Fibroblast of skin of back (primary cell): ENCODE results near the gene KCNK7.
"Not testable (repeated sequence)": the region's sequence is repeated elsewhere in the genome, so short reads cannot be mapped to it uniquely, and the experiment has no call there.

Experiments used
- DNase-seq: peaks from one replicate; pipeline ENCODE4 v3.0.0-alpha.2; 2013

The KCNK7 gene

DNA sequence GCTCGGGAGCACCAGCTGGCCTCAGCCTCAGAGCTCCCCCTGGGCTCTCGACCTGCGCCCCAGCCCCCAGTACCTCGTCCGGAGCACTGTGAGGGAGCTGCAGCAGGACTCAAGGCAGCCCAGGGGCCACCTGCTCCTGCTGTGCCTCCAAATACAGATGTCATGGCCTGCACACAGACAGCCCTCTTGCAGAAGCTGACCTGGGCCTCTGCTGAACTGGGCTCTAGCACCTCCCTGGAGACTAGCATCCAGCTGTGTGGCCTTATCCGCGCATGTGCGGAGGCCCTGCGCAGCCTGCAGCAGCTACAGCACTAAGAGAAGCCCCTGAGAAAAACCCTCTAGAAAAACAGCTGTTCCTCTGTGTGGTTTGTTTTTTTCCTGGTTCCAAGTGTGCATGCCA, 24.2 kb downstream of the KCNK7 start:
- no peak for DNase-seq

GRCh38 chr11:65569973-65570918, 25.4 kb downstream of the KCNK7 start, which contains the start of gene ZNRD2:
Gene ZNRD2, plus strand, starts transcription at chr11:65570477. Its CDS starts 15 bp downstream, at chr11:65570492.
- DNase-seq, result peak; percentile 99

DNA sequence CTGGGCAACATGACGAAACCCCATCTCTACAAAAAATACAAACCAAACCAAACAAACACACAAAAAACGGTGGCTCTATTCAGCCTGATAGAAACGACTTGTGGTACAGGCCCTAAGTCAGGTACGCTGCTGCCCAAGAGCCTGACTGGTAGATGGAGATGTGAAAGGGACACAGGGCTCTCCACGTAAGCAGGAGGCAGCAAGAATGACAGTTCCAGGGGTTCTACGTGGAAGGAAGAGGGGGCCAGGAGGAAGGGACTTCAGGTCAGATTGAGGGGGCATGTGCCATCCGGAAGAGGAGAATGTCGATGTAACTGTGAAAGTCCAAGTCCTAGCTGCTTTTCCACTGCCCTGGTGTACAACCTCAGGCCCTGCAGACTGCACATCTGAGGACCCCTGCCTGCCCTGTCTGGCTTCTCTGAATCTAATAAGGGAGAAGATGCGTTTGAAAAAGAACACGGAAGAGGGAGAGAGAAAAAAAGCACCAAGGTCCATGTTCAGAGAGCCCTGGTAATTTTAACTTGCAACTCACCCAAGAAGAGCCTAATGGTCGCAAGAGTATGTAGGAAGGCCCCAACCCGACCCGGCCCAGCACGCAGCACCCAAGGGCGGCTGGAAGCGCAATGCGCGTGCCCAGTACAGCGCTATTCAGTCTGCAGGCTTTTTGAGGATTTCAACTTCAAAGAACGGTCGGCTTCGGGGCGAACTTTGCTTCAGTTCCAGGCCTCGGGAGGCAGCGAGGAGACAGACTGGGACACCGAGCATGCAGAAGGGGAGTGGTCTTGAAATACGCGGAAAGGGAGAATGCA, 26.2 kb downstream of the KCNK7 start:
- DNase-seq, result no peak

GRCh38 chr11:65565624-65566453, 29.8 kb downstream of the KCNK7 start:
- DNase-seq, result peak; percentile 46

DNA sequence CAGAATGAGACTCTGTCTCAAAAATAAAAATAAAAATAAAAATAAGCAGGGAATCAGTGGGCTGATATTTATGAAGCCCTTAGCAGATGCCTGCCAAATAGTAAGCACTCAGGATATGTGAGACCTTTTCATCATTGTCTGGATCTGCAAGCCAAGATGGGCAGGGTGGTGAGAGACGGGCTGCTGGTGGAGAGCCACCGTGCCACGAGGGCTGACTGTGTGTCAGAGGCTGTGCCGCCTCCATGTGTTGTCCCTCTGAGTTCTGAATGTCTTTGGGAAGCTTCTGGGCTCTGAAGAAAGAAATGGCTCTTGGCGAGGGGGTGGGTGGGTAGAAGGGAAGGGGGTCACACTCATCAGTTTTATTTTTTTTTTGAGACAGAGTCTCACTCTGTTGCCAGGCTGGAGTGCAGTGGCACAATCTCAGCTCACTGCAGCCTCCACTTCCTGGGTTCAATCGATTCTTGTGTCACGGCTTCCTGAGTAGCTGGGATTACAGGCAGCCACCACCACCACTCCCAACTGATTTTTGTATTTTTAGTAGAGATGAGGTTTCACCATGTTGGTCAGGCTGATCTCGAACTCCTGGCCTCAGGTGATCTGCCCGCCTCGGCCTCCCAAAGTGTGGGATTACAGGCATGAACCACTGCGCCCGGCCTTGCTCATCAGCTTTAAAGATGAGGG, 30.6 kb downstream of the KCNK7 start:
- DNase-seq, result not testable (repeated sequence)

DNA sequence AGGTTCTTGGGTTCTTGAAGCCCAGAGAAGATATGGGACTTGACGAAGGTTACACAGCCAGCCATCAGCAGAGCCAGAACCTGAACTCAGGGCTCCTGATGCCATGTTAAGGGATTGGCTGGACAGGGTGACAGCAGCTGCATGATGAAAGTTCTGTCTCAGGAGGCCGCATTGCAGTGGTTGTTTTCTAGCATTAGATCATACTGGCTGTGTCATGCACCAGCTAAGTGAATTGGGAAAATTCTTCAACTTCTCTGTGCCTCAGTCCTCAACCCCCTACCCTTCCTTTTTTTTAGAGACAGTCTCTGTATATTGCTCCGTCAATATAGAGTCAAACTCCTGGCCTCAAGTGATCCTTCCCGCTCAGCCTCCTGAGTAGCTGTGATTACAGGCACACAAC, 32.0 kb downstream of the KCNK7 start:
- DNase-seq, result no peak

DNA sequence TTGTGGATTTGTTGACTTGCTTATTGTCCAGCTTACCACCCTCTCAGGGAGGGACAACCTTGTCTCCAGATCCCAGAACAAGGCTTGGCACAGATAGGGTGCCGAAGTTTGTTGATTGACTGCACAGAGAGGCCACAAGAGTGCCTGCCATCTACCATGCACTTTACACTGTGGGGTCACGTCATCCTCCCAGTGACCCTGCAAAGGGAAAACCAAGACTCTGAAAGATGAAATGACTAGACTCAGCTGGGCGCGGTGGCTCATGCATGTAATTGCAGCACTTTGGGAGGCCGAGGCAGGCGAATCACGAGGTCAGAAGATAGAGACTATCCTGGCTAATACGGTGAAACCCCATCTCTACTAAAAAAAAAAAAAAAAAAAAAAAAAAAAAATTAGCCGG, 32.8 kb downstream of the KCNK7 start:
- DNase-seq, result no peak

- no peak for DNase-seq
Observed at GRCh38 chr11:65562020-65562419, 33.6 kb downstream of the KCNK7 start.

DNA sequence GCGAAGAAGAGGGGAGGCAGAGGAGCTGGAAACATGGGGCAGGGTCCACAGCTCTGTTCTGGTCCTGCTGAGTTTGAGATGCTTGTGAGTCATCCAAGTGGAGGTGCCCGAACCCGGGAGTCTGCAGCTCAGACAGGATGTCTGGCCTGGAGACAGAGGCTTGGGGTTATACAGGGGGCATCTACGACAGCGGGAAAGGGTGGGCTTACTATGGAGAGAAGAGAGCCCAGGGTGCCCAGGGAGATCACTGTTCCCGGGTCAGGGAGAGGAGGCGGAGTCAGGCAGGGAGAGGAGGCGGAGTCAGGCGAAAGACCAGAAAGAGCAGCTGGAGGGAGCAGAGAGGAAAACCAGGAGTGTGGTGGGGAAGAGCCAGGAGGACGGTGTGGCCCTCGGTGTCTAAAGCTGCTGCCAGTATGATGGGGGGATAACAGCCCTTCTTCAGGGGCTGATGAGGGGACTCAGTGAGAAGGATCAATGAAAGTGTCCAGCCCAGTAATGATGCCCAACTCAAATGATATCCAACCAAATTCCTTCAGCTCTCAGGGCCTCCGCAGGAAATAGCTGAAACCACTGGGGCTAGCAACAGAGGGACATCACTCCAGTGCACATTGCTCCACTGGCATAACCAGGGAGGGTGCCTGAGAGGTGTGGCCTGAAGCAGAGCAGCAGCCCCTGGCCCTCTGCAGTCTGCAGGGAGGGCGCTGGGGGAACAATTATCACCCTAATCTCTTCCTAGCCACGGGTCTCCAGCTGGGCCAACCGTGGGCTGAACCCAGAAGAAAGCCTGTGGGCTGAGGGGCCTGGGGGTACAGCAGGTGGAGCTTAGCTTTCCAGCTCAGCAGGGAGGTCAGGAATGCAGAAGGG, 34.8 kb downstream of the KCNK7 start:
- DNase-seq, result peak; percentile 86

DNA sequence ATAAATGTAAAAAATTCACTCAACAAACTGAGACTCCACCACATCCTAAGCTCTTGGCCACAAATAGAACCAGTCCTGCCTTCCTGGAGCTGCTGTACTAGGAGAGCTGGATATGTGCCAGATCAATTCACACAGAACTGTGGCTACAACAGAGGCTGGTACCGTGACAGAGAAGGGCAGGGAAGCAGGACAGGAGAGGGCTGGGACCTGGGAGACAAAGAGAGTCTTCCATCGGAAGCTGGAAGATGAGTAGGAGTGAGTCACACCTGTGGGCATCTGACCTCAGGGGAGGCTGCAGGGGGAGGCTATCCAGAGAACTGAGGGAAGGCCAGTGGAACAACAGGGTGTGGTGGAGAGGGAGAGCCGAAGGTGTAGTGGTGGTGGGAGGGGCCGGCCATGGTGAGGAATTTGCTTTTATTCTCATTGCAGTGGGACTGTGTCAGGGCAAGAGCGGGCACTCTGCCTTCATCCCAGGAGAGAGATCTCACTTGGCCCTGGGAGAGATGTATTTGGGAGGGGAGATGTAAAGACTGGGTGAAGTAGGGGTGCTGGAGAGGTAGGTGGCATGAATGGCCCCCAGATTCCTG, 35.6 kb downstream of the KCNK7 start:
- peak; percentile 79 for DNase-seq

DNA sequence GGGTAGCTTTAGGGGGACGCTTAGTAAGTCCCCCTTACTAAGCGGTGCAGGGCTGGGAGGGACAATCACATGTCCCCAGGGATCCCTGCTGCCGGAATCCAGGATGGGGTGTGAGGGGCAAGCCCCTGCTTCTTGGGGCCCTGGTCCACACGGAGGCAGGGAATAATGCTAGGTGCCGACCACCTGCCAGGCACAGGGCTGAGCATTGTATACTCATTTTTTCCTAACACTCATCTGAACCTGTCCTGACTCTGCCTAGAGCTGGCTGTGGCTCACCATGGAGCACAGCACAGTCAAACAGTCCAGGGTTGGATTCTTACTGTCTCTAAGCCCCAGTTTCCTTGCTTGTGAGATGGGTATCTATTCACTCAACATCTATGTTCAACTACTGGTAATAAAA, 36.1 kb downstream of the KCNK7 start:
- DNase-seq, result no peak

DNA sequence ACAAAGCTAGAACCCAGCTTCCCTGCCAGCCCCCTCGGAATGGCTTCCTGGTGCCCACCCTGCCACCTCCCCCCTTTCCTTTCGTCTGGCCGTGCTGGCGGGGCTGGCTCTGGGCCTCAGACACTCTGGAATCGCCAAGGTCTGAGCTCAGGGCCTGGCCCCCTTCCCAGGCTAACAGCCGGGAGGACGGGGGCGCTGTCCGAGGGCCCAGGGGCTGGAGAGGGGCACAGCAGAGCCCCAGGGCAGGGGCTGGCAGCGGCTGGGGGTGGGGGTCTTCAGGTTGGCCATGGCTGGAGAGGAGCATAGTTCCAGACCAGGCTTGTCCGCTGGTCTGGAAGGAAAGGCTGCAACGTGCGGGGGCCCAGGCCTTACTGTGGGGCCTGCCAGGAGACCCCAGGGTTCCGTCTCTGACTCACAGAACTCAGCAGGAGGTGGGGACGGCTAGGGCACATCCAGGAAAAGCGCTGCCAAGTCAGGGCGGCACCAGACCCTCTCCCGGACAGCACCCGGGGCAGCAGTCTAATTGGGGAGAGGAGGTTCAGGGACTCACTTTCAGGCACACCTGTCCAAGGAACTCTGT, 36.6 kb downstream of the KCNK7 start:
- peak; percentile 75 for DNase-seq

DNA sequence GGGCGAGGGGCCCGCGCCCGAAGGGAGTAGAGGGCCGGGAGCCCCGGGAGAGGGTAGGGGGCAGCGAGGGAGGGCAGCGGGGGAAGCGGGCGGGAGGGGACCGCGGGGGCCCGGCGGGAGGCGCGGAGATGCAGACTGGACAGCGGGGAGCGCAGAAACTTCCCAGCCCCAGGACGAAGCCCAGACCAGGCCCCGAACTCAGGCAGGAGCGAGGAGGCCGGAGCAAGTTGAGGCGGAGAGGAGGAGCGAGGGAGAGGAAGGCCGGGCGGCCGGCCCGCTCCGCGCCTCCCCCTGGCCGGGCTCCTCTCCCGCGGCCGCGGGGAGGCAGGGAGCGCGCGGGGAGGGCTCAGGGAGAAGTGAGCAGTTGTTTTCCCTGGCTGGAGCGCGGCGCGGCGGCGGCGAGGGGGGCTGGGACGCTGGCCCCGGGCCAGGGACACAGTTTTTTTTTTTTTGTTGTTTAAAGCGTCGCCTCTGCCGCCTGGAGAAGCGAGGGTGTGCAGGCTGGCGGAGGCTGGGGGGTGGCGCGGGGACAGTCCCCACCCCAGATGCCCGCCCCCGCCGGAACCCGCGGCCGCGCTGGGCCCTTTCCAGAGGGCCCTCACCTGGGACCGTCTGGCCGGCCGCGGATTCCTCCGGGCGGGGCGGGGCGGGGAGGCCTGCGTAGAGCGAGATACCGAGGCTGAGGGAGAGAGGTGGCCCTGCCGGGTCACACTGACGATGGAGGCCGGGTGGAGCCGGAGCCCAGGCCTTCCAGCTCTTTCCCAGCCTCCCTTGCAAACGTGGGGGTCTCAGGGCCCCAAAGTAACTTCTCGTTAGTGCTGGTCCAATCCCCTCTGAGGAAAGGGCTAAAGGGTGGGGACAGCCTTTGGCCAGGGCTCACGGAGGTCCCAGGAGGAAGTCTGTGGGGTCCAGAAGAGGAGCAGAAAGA, 37.3 kb downstream of the KCNK7 start, which contains the start of gene LTBP3:
TSS of gene LTBP3 (minus strand) at position 358 of the 928 bp plus-strand sequence. CDS start 400 bp downstream, outside the sequence.
- peak; percentile 91 for DNase-seq

GRCh38 chr11:65557280-65558001, 38.2 kb downstream of the KCNK7 start:
- peak; percentile 39 for DNase-seq

- DNase-seq, result no peak
Observed at GRCh38 chr11:65556470-65557279, 38.9 kb downstream of the KCNK7 start.

- peak; percentile 92 for DNase-seq
Observed at GRCh38 chr11:65555693-65556231, 39.8 kb downstream of the KCNK7 start.
